Hematopoietic multipotent progenitor cell treated with erythropoietin and hydrocortisone succinate and interleukin-3 and kit ligand, for 8 days (in vitro differentiated cells): ENCODE results near the gene ALK.

Experiments
- DNase-seq: peaks from one replicate; pipeline ENCODE4 v3.0.0-alpha.2; 2015

ALK gene

GRCh38 chr2:29165362-29166241 lies 755.8 kb downstream of the ALK start:
- no peak for DNase-seq

GRCh38 chr2:29164091-29164846 lies 757.1 kb downstream of the ALK start:
- DNase-seq, result no peak

- no peak for DNase-seq
Observed at GRCh38 chr2:29162204-29162928, 759.0 kb downstream of the ALK start.

GRCh38 chr2:29160184-29160583 lies 761.2 kb downstream of the ALK start:
- no peak for DNase-seq

- DNase-seq, result no peak
Observed at GRCh38 chr2:29159125-29159524, 762.3 kb downstream of the ALK start.

GRCh38 chr2:29157131-29157530 lies 764.3 kb downstream of the ALK start:
- no peak for DNase-seq

GRCh38 chr2:29155578-29155977 lies 765.8 kb downstream of the ALK start:
- DNase-seq, result no peak

GRCh38 chr2:29154610-29155009 lies 766.8 kb downstream of the ALK start:
- DNase-seq, result no peak

- no peak for DNase-seq
Observed at GRCh38 chr2:29147963-29148362, 773.4 kb downstream of the ALK start.

- no peak for DNase-seq
Observed at GRCh38 chr2:29146197-29146596, 775.2 kb downstream of the ALK start.

GRCh38 chr2:29143657-29144056 lies 777.7 kb downstream of the ALK start:
- DNase-seq, result no peak
